ENCODE results near the gene UPF1. TPM values are rescaled to one million over a fixed set of nuclear protein-coding genes. Genes with fewer than 3 reads are reported as not detected.

Gene UPF1
- total and polyA plus RNA-seq, 2 of the 13 experiments (the other 11 are each of a cell fraction or from before 2014, with no cell fraction given) = 16.9 to 41.8 TPM

GRCh38 chr19:18802354-18802753, 29.4 kb upstream of the UPF1 start:
- no CpG with 5 or more reads among the region's 11 CpGs for WGBS (ENCODE audit: low lambda C conversion rate)
- H3K4me1 ChIP-seq (ENCODE audit: insufficient read depth, low read length) = peaks cover 71% of the 10 kb centered on the region
- no peak overlapping the region for H3K4me2 ChIP-seq (ENCODE audit: low read depth, low read length)
- no peaks in the 10 kb centered on the region for H3K9me3 ChIP-seq (ENCODE audit: low read length)
- TF ChIP-seq NFYC (CRISPR knock-in tag; IDR thresholded peaks at IDR 0.05) = peak; percentile 72
- TF ChIP-seq NFAT5 (CRISPR knock-in tag; IDR thresholded peaks at IDR 0.05) = no peak
- TF ChIP-seq NFYB (CRISPR knock-in tag; IDR thresholded peaks at IDR 0.05) = peak; percentile 58; the same call in 1 of the 2 replicates
- no peak for TF ChIP-seq DMAP1 (CRISPR knock-in tag; IDR thresholded peaks at IDR 0.05)
- no peak for TF ChIP-seq KMT2A (CRISPR knock-in tag; IDR thresholded peaks at IDR 0.05)
- no peak for TF ChIP-seq CREB1 (IDR thresholded peaks at IDR 0.05)
- peak; percentile 32; the same call in 1 of the 2 replicates for TF ChIP-seq CREB1 (CRISPR knock-in tag; IDR thresholded peaks at IDR 0.05)
- TF ChIP-seq TFDP2 (CRISPR knock-in tag; IDR thresholded peaks at IDR 0.05) = no peak
- intact Hi-C loops (cut with micrococcal nuclease; ENCODE audit: unreplicated experiment) = no loop called here
- H2AFZ ChIP-seq (ENCODE audit: low read length) = no peak overlapping the region
- peak; percentile 48 for ATAC-seq
- H3K27ac ChIP-seq (ENCODE audit: extremely low read length, insufficient read depth, low read length) = no peak overlapping the region
- no peaks in the 10 kb centered on the region for H3K79me2 ChIP-seq (ENCODE audit: insufficient read depth, low read length)
- DNase-seq (ENCODE audit: low spot score) = peak; percentile 50
- no peaks in the 10 kb centered on the region for H3K36me3 ChIP-seq (replicated peaks in 1 of 2; ENCODE audit: control insufficient read depth in 1 of 2, insufficient read depth in 2 of 2, low read length in 2 of 2)
- no peak overlapping the region for H3K4me3 ChIP-seq (replicated peaks in 1 of 3; ENCODE audit: insufficient read depth in 1 of 3, low read depth in 2 of 3, low read length in 3 of 3)
- H4K20me1 ChIP-seq (ENCODE audit: insufficient read depth, low read length) = no peaks in the 10 kb centered on the region
- no peak overlapping the region for H3K9ac ChIP-seq (ENCODE audit: insufficient read depth, low read depth, low read length)
- in situ Hi-C loops (cut with HindIII; ENCODE audit: extremely low pct_ligation_motif_present, low pct_unique_long_range_greater_than_20kb) = no loop called here
- H3K27me3 ChIP-seq (ENCODE audit: control insufficient read depth in 1 of 2, insufficient read depth in 2 of 2, low read length in 2 of 2) = peaks cover 0 to 5% of the 10 kb centered on the region in 2 experiments; a peak in 2 of 5 replicates
- FAIRE-seq = peak; percentile 4
- ChIA-PET POLR2A (no interaction called here), CTCF (ENCODE audit: low intra/inter-chr PET ratio, low total read pairs) (no interaction called here)
- no TSS peak for BruUV-seq (replicated peaks)

Data from HepG2 (cell line).